Upper lobe of right lung (tissue), 1 donor: ENCODE results near the gene ETF1. TPM values are rescaled to one million over a fixed set of nuclear protein-coding genes. Genes with fewer than 3 reads are reported as not detected.

Experiments
- ATAC-seq: fragments of 200-7000 bp; cut with Tn5 transposase; one replicate; pipeline ENCODE4 v1.9.1; 2020; ENCODE audit warnings: mild to moderate bottlenecking, moderate library complexity
- DNase-seq: peaks from one replicate; pipeline ENCODE4 v3.0.0-alpha.2; 2020
- H3K27ac ChIP-seq: fragments of 200-600 bp; one replicate; pipeline ENCODE4 v1.8.0; 2022
- H3K27me3 ChIP-seq: fragments of 200-600 bp; one replicate; pipeline ENCODE4 v1.8.0; 2022; ENCODE audit warnings: mild to moderate bottlenecking
- H3K36me3 ChIP-seq: fragments of 200-600 bp; one replicate; pipeline ENCODE4 v1.8.0; 2022
- H3K4me1 ChIP-seq: fragments of 200-600 bp; one replicate; pipeline ENCODE4 v1.8.0; 2022
- H3K4me3 ChIP-seq: fragments of 200-600 bp; one replicate; pipeline ENCODE4 v1.8.0; 2022; ENCODE audit warnings: mild to moderate bottlenecking
- H3K9me3 ChIP-seq: fragments of 200-600 bp; one replicate; pipeline ENCODE4 v1.8.0; 2022
- CTCF ChIP-seq: fragments of 200-600 bp; IDR thresholded peaks from one replicate; pipeline ENCODE4 v1.8.0; 2022; ENCODE audit warnings: antibody characterized with exemption
- intact Hi-C: fragments of 100-400 bp; cut with DNase I; formaldehyde crosslinking; loops from one replicate; pipeline ENCODE4 v1.11.0; 2022
- total RNA-seq: library from RNA; stranded (reverse); fragmentation: NEBNext Ultra II Directional; extraction: Animal tissue kit (Norgen Biotek cat#: 25700); gene quantifications from one replicate; pipeline ENCODE4 v1.2.1, GENCODE V29; 2021
- donor health status: DM: no; HTN: yes; CAD: no; lungs with severe emphysema.

ETF1 gene
- total RNA-seq, 1 donor from 2014 or later, result 114 TPM

- TF ChIP-seq CTCF, result no peak
- intact Hi-C loops, result no loop called here
Observed at GRCh38 chr5:138560971-138561370, 17.9 kb upstream of the ETF1 start.

DNA sequence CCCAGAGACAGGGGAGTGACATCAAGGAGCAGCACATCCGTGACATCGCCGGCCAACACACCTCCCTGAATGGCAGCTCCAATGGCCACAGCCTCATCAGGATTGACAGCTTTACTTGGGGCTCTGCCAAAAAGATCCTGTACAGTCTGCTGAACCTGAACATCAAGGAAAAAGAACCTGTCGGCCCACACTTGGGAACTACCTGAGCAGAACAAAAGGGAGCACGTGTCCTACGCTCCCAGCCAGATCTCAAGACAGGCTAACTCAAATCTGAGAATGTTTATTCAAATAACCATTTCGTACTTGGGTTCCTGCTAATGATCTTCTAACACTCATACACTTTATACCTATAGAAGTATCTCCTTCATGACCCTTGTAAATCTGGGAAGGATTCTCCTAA is 16.9 kb upstream of the ETF1 start:
- TF ChIP-seq CTCF, result no peak
- no peak for ATAC-seq
- H3K4me1 ChIP-seq, result no peaks in the 10 kb centered on the region
- H3K36me3 ChIP-seq, result peaks cover 97% of the 10 kb centered on the region
- intact Hi-C loops, result no loop called here
- H3K9me3 ChIP-seq, result no peaks in the 10 kb centered on the region
- H3K27ac ChIP-seq, result no peak overlapping the region
- DNase-seq, result no peak
- no peak overlapping the region for H3K4me3 ChIP-seq
- no peaks in the 10 kb centered on the region for H3K27me3 ChIP-seq

More at GRCh38 chr5:138560971-138561370, 17.9 kb upstream of the ETF1 start:
- peaks cover 97% of the 10 kb centered on the region for H3K36me3 ChIP-seq
- no peaks in the 10 kb centered on the region for H3K27me3 ChIP-seq
- no peak for DNase-seq
- H3K27ac ChIP-seq, result no peak overlapping the region
- no peaks in the 10 kb centered on the region for H3K4me1 ChIP-seq
- H3K4me3 ChIP-seq, result no peak overlapping the region
- no peaks in the 10 kb centered on the region for H3K9me3 ChIP-seq
- no peak for ATAC-seq

- Histone ChIP-seq H3K9me3 (no peaks in the 10 kb centered on the region), H3K27me3 (no peaks in the 10 kb centered on the region), H3K4me1 (no peaks in the 10 kb centered on the region), H3K4me3 (no peak overlapping the region), H3K36me3 (peaks cover 93% of the 10 kb centered on the region), H3K27ac (no peak overlapping the region)
- ATAC-seq, result no peak
- no peak for TF ChIP-seq CTCF
- no peak for DNase-seq
- intact Hi-C loops, result no loop called here
Observed at GRCh38 chr5:138557677-138558076, 14.6 kb upstream of the ETF1 start.

- no peaks in the 10 kb centered on the region for H3K4me1 ChIP-seq
- intact Hi-C loops, result no loop called here
- no peaks in the 10 kb centered on the region for H3K27me3 ChIP-seq
- ATAC-seq (no peak), DNase-seq (no peak)
- H3K36me3 ChIP-seq, result peaks cover 61% of the 10 kb centered on the region
- no peaks in the 10 kb centered on the region for H3K9me3 ChIP-seq
- no peak overlapping the region for H3K4me3 ChIP-seq
- no peak overlapping the region for H3K27ac ChIP-seq
- TF ChIP-seq CTCF, result no peak
Observed at GRCh38 chr5:138554143-138554542, 11.1 kb upstream of the ETF1 start.

GRCh38 chr5:138553437-138554095 is 10.5 kb upstream of the ETF1 start:
- Histone ChIP-seq H3K27me3 (no peaks in the 10 kb centered on the region), H3K4me3 (no peak overlapping the region), H3K36me3 (peaks cover 55% of the 10 kb centered on the region), H3K9me3 (no peaks in the 10 kb centered on the region), H3K4me1 (no peaks in the 10 kb centered on the region), H3K27ac (no peak overlapping the region)
- intact Hi-C loops, result no loop called here
- TF ChIP-seq CTCF, result no peak
- no peak for DNase-seq
- no peak for ATAC-seq

DNA sequence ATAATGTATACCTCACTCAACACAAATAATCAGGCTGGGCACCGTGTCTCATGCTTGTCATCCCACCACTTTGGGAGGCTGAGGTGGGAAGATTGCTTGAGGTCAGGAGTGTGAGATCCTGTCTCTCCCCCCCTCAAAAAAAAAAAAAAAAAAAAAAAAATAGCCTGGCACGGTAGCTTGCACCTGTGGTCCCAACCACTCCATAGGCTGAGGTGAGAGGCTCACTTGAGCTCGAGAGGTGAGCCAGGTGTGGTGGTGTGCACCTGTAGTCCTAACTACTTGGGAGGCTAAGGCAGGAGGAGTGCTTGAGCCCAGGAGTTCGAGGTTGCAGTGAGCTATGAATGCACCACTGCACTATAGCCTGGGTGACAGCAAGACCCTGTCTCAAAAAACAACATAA is 9.6 kb upstream of the ETF1 start:
- DNase-seq, result no peak
- H3K27ac ChIP-seq, result no peak overlapping the region
- peaks cover 46% of the 10 kb centered on the region for H3K36me3 ChIP-seq
- H3K4me1 ChIP-seq, result peaks cover 2% of the 10 kb centered on the region
- no peak overlapping the region for H3K4me3 ChIP-seq
- H3K9me3 ChIP-seq, result no peaks in the 10 kb centered on the region
- H3K27me3 ChIP-seq, result no peaks in the 10 kb centered on the region
- no peak for ATAC-seq
- TF ChIP-seq CTCF, result no peak
- intact Hi-C loops, result no loop called here
